GM19035 (cell line): Measurements from ENCODE around the gene FAM53B.

ENCODE experiments used
- ATAC-seq: cut with Tn5 transposase; IDR thresholded peaks from one replicate; pipeline ENCODE4 v1.9.1; 2021; ENCODE audit not compliant: unreplicated experiment

FAM53B gene

DNA sequence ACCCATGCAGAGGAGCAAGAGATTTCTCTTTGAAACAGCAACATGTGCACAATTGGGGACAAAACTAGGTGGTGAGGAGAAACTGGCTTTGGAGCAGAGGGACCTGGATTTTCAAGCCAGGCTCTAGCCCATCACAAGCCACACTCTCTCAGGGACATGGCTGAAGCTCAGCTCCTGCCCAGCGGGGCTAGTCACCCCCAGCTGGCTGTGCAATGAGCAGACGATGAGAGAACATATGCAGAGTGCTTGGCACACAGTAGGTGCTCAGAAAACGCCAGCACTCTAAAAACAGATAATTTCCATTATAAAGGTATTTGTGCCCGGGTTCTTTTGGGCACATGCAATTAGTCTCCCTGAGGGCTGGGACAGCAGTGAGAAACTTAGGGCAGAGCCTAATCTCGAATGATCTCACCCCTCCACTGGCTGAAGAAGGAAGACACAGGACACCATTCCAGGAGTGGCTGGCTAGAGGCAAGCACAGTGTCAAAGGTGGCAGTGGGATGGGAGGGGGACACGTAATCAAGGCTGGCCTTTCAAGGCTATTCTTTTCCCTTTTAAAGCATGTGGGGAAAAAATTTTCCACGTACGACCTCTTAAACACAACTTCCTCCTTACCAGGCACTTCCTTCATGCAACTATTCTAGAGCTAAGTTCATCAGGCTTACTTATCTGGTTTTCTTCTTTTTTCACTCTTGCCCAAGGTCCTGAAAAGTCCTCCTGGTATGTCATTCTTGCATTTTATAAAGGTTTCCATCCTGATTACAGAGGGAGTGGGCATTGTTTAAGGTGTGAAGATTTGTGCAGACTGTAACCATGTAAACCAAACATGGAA, 15.1 kb downstream of the FAM53B start:
- ATAC-seq = no peak

GRCh38 chr10:124728071-124728829, 15.9 kb downstream of the FAM53B start:
- ATAC-seq = no peak

DNA sequence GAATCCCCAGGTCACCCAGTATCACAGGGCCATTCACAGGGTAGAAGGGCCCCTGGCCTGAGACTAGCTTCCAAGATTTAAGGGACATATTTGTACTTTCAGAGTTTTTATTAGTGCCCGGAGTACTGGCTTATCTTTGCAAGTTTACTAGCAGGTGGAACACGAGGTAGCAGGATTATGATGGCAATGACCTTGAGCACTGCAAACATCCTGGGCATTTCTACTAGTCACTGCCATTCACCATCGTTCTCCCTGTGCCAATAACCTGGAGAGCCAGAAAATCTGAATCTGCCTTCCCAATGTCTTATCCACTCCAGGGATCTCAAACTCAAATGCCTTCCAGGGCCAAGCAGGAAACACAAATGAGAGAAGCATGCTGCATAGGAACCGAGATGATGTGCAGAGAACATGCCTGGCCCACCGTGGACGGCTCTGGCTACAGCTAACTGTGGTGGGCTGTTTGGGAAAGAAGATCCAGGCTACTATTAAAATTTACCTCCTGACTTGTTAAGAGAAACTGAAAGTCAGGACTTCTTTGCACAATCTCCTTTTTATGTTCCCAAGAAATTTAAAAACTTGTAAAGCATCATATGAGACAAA, 16.7 kb downstream of the FAM53B start:
- ATAC-seq = no peak

GRCh38 chr10:124725791-124726190, 18.4 kb downstream of the FAM53B start:
- ATAC-seq = no peak

DNA sequence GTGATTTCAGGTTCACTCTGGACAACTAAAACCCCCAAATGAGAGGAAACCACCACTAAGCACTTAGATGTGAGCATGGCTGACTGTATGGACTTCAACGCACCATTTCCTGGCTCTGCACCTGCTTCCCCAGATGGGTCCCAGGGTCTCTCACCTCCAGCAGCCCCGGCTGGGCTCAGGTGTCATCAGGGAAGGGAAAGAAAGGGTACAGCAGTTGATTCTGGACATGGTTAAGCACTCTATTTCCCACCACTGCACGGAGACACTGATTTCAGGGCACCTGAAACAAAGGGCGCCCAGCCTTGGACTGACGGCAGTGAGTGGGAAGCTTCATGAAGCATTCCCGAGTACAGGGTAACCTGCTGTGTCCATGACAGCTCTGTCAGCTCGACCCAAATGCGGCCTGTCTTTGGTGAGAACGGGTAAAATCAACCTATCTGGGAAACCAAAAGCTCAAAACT, 19.0 kb downstream of the FAM53B start:
- no peak for ATAC-seq

DNA sequence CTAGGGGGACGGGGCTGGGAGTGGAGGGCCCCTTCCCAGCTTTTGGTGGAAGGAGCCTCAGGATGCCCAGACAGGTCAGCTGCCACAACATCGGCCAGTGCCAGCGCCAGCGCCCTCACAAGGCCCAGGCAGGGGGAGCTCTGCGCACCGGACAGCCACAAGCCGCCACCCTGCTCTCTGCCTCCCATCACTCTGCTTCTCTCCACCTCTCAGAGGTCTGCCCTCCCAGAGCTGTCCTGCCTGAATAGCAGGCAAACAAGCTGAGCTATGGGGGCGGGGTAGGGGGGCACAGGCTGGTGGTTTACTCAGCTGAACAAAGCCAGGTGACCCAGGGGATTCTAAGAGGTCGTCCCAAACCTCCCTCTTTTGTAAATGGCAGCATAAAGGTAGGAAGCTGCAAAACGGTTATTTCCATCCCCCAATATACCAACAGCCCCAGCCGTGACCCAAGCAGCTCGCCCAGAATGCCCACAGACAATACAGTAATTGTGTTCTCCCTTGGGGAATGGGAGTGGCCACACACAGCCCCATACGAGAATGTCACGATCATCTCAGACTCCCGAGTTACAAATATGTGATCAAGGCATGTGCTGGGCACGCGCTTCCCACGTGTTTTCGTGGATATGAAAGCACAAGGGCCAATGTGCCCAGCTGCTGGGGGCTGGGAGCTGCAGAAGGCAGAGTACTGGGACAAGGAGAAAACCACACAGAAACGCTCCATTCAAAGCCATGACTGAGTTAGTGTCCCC, 19.7 kb downstream of the FAM53B start:
- no peak for ATAC-seq

DNA sequence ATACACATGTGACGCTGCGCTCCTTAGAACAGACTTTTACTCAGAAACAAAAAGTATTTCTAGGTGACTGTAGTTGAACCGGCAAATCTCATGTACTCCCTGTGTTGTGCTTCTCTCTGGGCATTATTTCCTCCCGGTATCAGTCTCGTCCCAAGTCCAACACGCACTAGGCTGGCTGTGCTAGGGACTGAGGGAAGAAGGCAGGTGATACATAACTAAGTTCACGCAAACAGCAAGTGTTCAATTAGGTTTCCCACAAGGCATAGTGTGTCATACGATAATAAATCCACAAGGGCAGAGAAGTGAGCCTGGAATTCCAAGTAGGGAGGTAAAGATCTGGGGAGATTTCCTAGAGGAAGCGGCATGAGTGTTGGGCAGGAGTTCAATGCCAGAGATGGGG, 20.4 kb downstream of the FAM53B start:
- ATAC-seq = no peak

DNA sequence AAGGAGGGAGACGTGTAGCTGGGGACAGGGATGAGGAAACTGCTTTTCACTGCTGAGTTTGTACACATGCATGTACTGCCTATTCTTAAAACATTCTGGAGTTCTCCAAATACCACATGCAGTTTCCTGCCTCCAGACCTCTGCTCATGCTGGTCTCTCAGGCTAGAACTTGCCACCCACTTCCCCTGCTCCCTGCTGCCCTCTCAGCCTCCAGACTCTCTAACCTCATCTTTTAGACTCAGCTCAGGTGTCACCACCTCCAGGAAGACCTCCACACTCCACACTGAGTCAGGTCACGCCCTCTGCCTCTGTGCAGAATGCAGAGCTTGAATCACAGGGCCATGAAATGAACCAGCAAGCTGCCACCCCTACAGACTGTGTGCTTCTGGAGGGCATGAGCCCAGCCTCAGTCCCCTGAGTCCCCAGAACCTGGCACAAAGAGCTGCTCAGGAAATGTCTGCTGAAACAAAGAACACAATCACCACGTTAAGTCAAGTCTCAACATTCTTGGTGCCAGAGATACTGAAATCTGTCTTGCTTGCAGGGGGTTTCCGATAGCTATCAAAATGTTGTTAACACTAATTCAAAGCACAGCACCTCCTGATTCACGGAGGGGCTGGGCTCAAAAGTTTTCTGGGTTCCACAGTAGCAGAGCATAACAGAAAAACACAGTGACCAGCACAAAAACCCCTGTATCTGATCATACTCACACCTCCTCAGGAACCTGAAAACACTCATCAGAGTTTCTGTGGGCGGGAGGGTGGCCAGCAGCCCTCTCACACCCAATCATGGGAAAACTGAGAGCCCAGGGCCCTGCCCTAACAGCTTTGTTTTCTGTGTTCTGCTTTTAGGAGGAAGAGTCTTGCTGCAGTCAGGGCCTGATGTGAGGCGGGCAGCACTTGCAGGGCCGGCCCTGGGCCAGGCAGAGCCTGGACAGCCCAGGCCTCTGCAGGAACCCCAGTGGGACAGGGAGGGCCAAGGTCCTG, 21.1 kb downstream of the FAM53B start:
- ATAC-seq = peak; percentile 76

DNA sequence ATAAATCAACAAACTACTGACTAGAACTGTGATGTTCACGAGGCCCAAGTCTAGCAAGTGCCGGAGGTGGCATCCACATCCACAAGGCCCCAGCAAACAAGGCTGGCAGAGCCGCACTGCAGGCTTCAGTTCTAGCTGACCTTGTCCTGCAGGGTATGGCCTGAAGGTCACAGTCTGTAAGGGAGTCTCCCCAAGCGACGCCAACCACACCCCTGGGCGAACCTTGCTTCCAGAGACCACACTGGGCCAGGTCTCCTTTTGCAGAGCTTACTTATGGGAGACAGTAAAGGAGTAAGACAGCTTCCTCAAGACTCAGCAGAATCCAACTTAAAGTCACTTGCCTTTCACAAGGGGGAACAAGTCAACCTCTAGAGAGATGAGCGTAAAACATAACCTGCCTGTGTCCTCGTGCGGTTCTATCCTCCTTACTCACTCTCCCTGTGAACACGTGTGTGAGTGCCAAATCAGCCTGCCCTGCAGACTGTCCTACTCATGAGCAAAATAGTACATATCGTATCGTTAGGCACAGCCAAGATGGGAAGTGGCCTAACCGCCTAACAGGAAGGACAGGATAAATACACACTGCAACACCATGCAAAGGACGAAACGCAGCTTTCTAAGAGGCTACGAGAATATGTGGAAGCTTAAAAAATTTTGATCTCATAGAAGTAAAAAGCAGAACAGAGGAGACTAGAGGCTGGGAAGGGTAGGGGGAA, 22.7 kb downstream of the FAM53B start:
- ATAC-seq = no peak

- peak; percentile 36 for ATAC-seq
Measured at GRCh38 chr10:124719213-124719851, 24.8 kb downstream of the FAM53B start.

DNA sequence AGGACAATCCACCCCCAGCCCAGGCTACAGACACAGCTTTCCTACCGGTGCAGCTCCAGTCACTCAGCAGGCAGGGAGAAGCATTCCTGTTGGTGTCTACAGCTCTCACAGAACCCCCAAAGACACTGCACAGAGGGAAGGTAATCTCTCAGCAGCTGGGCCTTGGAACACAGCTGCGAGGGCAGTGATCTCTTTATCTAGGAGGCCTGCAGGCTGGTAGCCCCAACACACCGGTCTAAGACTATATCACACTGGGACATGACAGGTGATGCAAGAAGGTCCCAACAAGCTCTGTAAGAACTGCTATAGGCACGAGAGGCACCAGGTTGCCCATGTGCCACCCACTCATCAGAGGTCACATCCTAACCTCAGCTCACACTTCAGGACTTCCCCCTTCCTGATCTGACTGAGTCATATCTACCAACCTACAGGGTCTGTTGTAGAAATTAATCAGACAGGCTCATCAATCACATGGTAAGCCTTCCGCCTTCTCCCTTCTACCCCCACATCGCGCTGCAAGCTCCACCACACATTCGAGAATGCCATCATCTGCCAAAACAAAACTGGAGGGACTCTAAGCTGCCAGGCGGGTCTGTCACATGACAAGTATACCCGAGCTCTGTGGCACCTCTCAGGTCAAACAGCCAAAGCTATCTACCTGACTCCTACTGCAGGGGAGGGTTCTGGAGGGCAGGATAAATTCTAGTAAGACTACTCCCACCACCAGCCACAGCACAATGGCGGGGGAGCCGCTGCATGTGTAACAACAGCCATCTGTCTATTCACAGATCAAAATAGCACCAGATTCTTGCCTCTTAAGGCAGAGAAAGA, 26.1 kb downstream of the FAM53B start:
- peak; percentile 58 for ATAC-seq

GRCh38 chr10:124717041-124717757, 27.0 kb downstream of the FAM53B start:
- no peak for ATAC-seq

DNA sequence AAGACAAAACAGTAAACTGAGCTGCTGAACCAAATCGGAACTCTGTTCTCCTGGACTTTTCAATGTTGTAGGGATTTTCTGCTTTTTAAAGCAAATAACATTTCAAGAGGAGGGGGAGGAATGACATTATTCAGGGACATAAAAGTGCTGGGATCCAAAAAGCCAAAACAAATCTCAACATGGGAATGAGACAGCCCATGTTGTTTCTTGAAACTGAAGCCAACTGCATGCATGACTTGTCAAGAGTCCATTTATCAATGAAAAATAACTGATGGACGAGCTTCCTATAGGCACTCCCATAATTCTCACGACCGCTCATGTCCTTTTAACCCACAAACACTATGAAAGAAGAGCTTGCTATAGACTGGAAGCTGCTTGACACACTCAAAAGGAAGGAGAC, 27.8 kb downstream of the FAM53B start:
- no peak for ATAC-seq

GRCh38 chr10:124715439-124715838, 28.7 kb downstream of the FAM53B start:
- no peak for ATAC-seq

DNA sequence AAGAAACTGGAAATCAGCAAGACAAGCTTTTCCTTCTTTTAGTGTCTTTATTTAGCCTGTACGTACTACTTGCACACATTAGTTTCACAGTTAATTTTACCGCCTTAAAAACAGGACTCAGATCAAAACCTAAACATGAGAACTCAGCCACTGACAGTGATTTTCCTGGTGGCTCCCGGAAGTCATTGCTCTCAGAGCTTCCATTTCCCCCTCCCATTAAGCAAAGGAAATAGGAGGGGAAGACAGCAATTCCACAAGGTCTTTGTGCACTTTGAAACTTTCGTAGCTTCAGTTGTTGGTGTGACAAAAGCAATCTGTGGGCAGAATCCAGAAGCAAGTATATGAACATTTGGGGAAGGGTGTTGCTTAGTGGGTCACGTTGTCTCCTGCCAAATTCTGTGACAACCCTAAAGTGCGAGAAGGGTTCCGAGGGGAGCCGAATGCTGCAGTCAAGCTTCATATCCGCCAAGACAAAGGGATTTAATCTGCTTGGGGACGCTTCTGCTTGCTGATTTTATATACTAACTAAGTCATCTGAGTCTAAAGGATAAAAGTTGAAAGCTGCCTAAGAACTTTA, 30.4 kb downstream of the FAM53B start:
- no peak for ATAC-seq

DNA sequence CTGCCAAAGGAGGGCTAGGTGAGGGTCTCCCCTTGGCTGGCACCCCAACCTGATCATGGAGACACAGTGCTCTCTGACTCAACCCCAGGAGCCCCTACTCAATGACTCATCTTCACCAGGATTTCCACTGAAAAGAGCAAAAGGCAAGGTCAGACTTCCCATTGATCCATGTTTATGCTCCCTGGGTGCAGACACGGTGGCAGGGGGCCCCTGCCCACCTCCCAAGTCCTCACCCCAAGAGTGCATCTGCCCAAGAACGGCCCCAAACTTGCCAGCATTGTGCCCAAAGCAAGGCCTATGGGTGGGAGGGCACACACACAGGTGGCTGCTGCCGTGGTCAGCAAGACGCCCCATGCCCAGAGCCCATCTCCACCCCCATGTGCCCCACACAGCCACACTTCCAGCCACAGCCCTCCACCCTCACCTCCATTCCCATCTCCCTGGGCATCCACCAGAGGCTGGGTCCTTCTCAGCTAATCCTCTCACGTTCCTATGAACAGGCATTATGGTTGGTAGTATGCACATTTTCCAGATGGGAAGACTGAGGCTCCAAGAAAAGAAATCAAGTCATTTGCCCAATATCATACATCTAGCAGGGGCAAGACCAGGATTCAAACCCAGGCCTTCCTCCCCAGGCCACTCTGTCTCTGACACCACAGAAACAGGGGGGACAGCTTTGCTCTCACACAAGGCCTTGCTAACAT, 31.3 kb downstream of the FAM53B start:
- no peak for ATAC-seq
